Vagina (tissue), 2 donors: ENCODE results near the gene GPR62.

Experiments used
- CTCF ChIP-seq, 3 experiments: fragments of 450-650 bp in 2 of 3; fragments of 200-600 bp in 1 of 3; sonication (generic) in 1 of 3; IDR thresholded peaks; one replicate each; pipeline ENCODE4 v1.5.1; 2017 to 2019; ENCODE audit warnings: antibody characterized with exemption in 3 of 3, mild to moderate bottlenecking in 2 of 3, moderate library complexity in 2 of 3
- POLR2A ChIP-seq, 2 donors: fragments of 450-650 bp; IDR thresholded peaks; one replicate each; pipeline ENCODE4 v1.6.1; 2017; ENCODE audit warnings: antibody characterized with exemption in 2 of 2, mild to moderate bottlenecking in 2 of 2, moderate library complexity in 2 of 2
- POLR2AphosphoS5 ChIP-seq, 2 donors: sonication (generic); formaldehyde crosslinking; IDR thresholded peaks; one replicate each; pipeline ENCODE4 v1.9.0; 2017; ENCODE audit warnings: antibody characterized with exemption in 2 of 2, mild to moderate bottlenecking in 2 of 2, low read depth in 1 of 2; ENCODE audit not compliant: insufficient read depth in 1 of 2

DNA sequence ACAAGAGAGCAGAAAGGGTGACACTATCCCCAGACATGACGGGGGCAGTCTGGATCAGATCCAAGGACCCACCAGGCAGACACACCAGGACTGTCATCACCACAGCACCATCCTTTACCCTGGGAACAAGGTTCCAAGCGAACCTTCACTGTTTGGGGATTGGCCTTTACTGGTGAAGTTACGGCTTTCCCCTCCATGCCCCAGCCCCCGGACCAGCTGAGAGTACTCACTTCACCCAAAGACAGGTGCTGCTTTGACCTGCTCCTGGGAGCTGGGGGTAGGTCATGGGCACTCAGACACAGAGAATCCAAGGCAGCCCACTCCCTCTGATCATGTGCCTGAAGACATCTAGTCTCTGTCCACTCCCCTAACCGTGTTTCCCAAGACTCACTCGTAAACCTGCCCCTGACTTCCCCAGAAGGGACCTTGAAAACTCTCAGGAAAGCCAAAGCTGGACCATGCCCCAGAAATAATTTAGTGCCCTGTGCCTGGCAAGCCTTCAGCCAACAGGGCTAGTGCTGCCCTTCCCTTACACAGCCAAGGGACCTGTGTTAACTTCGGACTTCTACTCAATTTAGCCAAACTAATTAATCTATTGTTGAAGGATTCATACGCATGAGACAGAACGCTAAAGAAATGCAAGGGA, 16.3 kb upstream of the GPR62 start:
- no peak for TF ChIP-seq CTCF (IDR thresholded peaks at IDR 0.05)
- no peak for TF ChIP-seq POLR2A (IDR thresholded peaks at IDR 0.05)
- TF ChIP-seq POLR2AphosphoS5 (IDR thresholded peaks at IDR 0.05; ENCODE audit: insufficient read depth in 1 of 2, low read depth in 1 of 2): no peak
